ENCODE data around the gene CTAGE1. TPM values are rescaled to one million over a fixed set of nuclear protein-coding genes. Genes with fewer than 3 reads are reported as not detected.

CTAGE1 gene
- total RNA-seq, 1 experiment from 2014 or later, result not detected

- POLR2A ChIA-PET (ENCODE audit: unreplicated experiment), result no interaction called here
- intact Hi-C loops (cut with micrococcal nuclease), result no loop called here
Measured at GRCh38 chr18:22446325-22446724, 28.6 kb upstream of the CTAGE1 start.

GRCh38 chr18:22441638-22442037 lies 23.9 kb upstream of the CTAGE1 start:
- H3K4me1 ChIP-seq (ENCODE audit: insufficient read depth, low read length), result no peaks in the 10 kb centered on the region; the same call in 1 of the 2 replicates

More at GRCh38 chr18:22446325-22446724, 28.6 kb upstream of the CTAGE1 start:
- Histone ChIP-seq H3K27ac (ENCODE audit: low read length) (no peak overlapping the region), H3F3A (ENCODE audit: low read length, unreplicated experiment) (no peaks in the 10 kb centered on the region), H3K27me3 (ENCODE audit: low read length) (no peaks in the 10 kb centered on the region), H3K9ac (ENCODE audit: low read length) (no peak overlapping the region), H3K4me1 (ENCODE audit: insufficient read depth, low read length) (no peaks in the 10 kb centered on the region; the same call in 1 of the 2 replicates), H3K4me3 (ENCODE audit: low read length) (no peak overlapping the region), H4K20me1 (ENCODE audit: low read length) (no peaks in the 10 kb centered on the region), H3K36me3 (ENCODE audit: low read depth, low read length) (no peaks in the 10 kb centered on the region), H3K9me3 (ENCODE audit: low read length) (peaks cover 12% of the 10 kb centered on the region), H3K79me2 (ENCODE audit: low read length) (no peaks in the 10 kb centered on the region), H2AFZ (ENCODE audit: low read length) (no peak overlapping the region), H3K9me2 (replicated peaks; ENCODE audit: low read length) (no peaks in the 10 kb centered on the region), H3K4me2 (ENCODE audit: low read length) (no peak overlapping the region)
- DNase-seq, result no peak
- TF ChIP-seq EZH2phosphoT487 (IDR thresholded peaks at IDR 0.05; ENCODE audit: borderline replicate concordance, low read length), result no peak
- TF ChIP-seq EZH2 (IDR thresholded peaks at IDR 0.05; ENCODE audit: low read length, unreplicated experiment), result no peak
- TF ChIP-seq CTCF (conservative IDR thresholded peaks at IDR 0.05; ENCODE audit: low read depth, low read length), result no peak
- CTCF ChIA-PET, result no interaction called here
- BruUV-seq (replicated peaks), result no TSS peak
- ATAC-seq, result no peak

More at GRCh38 chr18:22441638-22442037, 23.9 kb upstream of the CTAGE1 start:
- H3K36me3 ChIP-seq (ENCODE audit: low read depth, low read length), result no peaks in the 10 kb centered on the region
- no peak overlapping the region for H3K4me2 ChIP-seq (ENCODE audit: low read length)
- no TSS peak for BruUV-seq (replicated peaks)
- H3K9me2 ChIP-seq (replicated peaks; ENCODE audit: low read length), result no peaks in the 10 kb centered on the region
- H3F3A ChIP-seq (ENCODE audit: low read length, unreplicated experiment), result no peaks in the 10 kb centered on the region
- H3K79me2 ChIP-seq (ENCODE audit: low read length), result no peaks in the 10 kb centered on the region
- H3K27me3 ChIP-seq (ENCODE audit: low read length), result no peaks in the 10 kb centered on the region
- intact Hi-C loops (cut with micrococcal nuclease), result no loop called here
- no peak overlapping the region for H3K9ac ChIP-seq (ENCODE audit: low read length)
- ChIA-PET POLR2A (ENCODE audit: unreplicated experiment) (no interaction called here), CTCF (no interaction called here)
- no peak overlapping the region for H2AFZ ChIP-seq (ENCODE audit: low read length)
- H3K27ac ChIP-seq (ENCODE audit: low read length), result no peak overlapping the region
- 0 out of 2 replicates have a peak, but pooled peaks cover 4% of the 10 kb centered on the region for H3K9me3 ChIP-seq (ENCODE audit: low read length)
- no peak overlapping the region for H3K4me3 ChIP-seq (ENCODE audit: low read length)
- DNase-seq (no peak), ATAC-seq (no peak)
- H4K20me1 ChIP-seq (ENCODE audit: low read length), result no peaks in the 10 kb centered on the region
- no peak for TF ChIP-seq EZH2phosphoT487 (IDR thresholded peaks at IDR 0.05; ENCODE audit: borderline replicate concordance, low read length)
- 0 out of 2 replicates have a peak, but pooled peaks have one; percentile 13 for TF ChIP-seq CTCF (conservative IDR thresholded peaks at IDR 0.05; ENCODE audit: low read depth, low read length)

All from PC-3 (cell line).